Hindlimb muscle (tissue), 1 donor: Measurements from ENCODE around the gene RGS1. TPM values are rescaled to one million over a fixed set of nuclear protein-coding genes. Genes with fewer than 3 reads are reported as not detected.
"Not testable (repeated sequence)": the region's sequence is repeated elsewhere in the genome, so short reads cannot be mapped to it uniquely, and the experiment has no call there.

Experiments used
- DNase-seq: peaks from one replicate; pipeline ENCODE4 v3.0.0-alpha.2; 2013
- polyA plus RNA-seq: library from polyadenylated mRNA; unstranded; fragments of 120-200 nt; gene quantifications from one replicate; pipeline ENCODE4 v1.2.1, GENCODE V29; 2013; ENCODE audit not compliant: insufficient read length

Gene RGS1, protein sequence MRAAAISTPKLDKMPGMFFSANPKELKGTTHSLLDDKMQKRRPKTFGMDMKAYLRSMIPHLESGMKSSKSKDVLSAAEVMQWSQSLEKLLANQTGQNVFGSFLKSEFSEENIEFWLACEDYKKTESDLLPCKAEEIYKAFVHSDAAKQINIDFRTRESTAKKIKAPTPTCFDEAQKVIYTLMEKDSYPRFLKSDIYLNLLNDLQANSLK
- polyA plus RNA-seq = 11.9 TPM

DNA sequence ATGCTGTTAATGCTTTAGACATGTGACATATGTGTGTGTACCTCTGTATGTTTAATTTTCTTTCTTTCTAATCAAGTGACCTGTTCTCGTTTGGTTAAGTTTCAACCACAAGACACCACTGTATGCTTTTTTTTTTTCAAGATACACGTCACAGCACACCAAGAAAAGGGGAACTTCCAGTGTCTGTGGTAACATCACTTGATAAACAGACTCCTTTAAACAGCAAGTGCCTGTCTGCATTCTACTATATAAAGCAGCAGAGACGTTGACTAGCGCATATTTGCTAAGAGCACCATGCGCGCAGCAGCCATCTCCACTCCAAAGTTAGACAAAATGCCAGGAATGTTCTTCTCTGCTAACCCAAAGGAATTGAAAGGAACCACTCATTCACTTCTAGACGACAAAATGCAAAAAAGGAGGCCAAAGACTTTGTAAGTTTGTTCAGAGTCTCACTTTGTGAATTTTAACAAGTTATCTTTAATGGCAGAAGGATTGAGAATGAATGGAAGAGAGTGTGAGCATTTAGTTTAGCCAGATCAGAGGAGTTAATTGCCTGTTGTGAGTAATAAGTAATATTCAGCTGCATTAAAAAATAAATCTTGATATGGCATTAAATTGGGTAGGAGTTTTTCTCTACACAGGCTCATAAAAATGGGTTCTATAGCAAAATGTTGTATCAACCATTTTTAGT lies at the start of gene RGS1:
Gene RGS1 (plus strand): TSS at position 275 of the 691 bp plus-strand sequence. CDS start 20 bp downstream, at position 295.
- DNase-seq = no peak

DNA sequence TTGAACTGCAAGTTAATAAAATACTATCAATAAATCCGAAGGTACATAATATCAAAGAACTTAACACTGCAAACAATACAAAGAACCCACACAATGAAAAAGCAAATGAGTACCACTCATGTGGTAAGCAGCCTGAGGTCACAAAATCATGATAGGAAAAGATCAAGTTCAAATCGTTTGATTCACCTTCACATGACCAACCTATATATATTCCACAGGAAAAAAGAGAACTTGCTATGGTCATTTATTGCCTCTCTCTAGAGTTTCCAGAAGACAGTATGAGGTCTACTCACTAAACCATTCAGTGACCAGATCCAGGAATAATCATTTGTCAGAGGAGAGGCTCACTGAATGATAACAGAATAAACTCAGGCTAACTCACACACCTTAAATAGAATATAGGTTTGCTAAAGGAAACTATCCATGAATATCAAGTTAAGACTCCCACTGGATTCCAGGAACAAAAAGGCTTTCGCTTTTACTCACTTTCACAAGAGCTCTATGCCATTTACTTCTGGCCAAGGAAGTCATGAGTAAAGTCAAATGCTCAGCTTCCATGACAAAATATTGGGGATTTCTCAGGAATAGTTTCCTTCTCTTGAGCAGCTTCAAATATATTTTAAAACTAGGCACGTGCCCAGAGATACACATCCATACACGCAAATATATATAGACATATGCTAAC lies 48.3 kb upstream of the RGS1 start:
- DNase-seq = no peak

DNA sequence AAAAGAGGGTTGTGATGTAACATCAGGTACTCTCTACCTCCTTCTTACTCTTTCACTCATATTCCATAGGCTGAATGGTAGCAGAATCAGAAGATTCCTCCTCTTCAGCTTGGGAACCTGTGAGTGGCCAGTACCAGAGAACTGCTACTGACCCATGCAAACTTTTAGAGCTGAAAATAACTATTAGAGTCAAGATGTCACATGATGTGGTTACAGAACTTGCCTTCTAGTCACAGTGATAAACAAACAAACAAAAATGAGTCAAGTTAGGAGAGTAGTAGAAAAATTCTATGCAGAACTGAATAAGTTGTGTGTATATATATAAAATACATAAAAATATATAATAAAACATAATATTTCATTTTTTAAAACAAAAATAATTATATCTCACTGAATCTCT lies 47.6 kb upstream of the RGS1 start:
- no peak for DNase-seq

DNA sequence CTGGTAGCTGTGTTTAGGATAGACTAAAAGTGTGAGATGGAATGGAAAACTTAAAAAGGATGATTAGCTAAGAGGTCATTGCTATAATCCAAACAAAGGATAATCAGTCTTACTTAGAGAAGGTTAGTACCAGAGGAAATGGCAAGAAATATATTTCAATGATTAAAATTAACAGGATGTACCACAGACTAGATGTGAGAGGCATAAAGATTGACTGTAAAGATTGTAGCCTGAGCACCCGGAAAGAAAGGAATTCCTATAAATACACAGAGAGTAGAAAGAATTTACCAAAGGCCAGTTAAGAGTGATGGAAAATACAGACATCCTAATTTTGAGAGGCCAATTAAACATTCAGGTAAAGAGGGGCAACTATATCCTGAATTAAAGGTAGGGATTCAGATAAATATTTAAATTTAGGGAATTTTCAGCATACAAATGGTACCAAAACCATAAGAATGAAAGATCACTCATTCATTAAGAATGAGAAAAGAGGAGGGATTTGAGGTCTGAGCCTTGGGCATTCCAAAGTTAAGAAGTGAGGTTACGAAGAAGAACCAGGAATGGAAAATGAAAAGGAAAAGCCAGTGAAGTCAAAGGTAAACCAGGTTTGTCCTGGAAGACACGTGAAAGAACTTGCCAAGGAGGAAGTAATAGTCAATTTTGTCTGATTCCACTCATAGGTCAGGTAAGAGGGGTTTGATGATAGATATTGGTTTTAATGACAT lies 46.4 kb upstream of the RGS1 start:
- no peak for DNase-seq

DNA sequence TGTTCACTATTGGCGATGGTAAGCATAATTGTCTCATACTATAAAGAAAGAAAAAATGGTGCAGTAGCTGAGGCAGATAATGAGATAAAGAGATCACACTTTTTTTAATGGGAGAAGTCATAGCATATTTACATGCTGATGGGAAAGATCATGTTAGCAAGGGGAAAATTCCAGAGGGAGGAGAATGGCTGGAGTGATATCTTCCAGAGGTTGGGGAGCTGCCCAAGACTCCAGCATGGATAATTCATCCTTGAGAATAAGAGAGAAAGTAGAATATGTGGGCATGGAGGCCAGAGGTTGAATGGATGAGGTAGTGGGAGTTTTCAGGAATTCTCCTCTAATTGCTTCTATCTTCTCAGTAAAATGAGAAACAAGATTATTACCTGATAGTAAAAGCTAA lies 45.8 kb upstream of the RGS1 start:
- no peak for DNase-seq

DNA sequence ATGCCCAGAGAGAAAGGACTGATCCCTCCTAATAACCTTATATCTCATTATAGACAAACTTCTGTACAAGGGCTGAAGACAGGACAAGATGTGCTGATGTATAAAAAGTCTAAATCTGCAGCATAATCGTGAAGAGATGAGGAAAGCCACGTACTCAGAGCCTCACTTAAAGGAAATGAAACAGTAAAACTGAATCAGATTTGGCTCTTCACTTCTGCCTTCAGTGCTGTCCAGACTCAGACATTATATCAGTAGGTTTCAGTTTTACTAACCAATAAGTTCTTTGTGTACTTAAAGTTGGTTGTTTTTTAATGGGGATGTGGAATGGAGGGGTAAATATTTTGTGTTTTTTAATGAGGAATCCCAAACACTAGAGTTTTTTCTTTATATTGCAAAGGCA lies 45.3 kb upstream of the RGS1 start:
- DNase-seq = no peak

DNA sequence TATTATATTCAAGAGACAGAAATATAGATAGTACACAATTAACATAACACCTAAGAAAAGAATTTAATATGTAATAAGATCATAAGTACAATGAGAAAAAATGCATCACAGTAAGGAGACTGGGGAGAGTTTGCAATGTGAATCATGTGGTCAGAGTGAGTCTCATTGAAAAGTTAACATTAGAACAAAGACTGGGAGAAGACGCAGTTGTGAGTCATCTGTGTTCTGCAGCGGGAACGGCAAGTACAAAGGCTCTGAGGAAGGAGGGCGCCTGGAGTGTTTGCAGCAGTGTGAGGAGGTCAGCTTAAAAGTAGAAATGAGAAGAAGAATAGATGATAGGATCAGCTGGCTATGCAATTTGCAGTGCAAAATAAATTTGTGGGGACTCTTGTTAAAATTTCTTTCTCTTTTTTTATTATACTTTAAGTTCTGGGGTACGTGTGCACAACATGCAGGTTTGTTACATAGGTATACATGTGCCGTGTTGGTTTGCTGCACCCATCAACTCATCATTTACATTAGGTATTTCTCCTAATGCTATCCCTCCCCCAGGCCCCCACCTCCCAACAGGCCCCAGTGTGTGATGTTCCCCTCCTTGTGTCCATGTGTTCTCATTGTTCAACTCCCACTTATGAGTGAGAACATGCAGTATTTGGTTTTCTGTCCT lies 44.4 kb upstream of the RGS1 start:
- DNase-seq = not testable (repeated sequence)

DNA sequence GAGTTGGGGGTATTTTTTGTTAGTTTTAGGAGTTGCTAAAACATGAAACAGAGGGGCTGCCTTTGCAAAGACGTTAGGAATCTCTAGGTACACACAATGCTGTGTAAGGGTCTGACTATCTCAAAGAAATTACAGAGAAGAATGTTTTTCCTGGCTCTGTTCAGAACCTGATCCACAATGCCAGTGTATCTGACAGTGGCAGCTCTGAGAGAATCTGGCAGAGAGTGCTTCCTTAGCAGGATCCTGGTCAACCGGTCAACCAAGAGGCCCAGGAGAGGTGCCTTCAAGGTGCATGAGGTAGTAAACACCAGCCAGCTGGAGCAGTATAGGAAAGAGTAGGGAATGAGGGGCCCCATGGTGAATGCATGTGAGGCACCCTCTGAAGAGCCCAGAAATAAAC lies 40.9 kb upstream of the RGS1 start:
- no peak for DNase-seq

DNA sequence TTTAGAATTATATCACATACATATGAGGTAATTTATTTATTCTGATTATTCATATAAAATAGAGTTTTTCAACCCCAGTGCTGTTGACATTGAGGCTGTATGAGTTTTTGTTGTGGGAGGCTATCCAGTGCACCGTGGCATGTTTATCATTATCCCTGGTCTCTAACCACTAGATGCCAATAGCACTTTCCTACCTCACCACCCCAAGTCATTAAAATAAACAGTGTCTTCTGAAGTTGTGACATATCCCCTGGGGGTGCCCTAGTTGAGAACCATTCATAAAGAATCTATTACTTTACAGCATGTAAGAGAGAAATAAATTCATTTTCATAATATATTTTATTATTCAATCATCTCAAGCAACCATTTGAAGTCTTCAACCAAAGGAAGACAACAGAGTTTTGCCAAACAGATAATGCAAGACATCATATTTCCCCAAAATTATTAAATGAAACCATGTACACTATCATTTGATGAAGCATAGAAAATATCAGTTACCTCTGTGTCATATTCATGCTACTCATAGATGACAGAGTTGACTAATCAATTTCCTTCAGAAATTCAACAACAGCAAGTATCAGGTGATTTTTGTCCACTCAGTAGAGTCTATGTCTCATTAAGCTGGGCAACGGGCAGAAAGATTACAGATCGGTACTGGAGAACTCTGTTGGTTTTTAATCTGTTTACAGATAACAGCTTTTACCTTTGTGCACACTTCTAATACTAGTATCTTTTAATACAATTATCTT lies 39.5 kb upstream of the RGS1 start:
- DNase-seq = no peak

DNA sequence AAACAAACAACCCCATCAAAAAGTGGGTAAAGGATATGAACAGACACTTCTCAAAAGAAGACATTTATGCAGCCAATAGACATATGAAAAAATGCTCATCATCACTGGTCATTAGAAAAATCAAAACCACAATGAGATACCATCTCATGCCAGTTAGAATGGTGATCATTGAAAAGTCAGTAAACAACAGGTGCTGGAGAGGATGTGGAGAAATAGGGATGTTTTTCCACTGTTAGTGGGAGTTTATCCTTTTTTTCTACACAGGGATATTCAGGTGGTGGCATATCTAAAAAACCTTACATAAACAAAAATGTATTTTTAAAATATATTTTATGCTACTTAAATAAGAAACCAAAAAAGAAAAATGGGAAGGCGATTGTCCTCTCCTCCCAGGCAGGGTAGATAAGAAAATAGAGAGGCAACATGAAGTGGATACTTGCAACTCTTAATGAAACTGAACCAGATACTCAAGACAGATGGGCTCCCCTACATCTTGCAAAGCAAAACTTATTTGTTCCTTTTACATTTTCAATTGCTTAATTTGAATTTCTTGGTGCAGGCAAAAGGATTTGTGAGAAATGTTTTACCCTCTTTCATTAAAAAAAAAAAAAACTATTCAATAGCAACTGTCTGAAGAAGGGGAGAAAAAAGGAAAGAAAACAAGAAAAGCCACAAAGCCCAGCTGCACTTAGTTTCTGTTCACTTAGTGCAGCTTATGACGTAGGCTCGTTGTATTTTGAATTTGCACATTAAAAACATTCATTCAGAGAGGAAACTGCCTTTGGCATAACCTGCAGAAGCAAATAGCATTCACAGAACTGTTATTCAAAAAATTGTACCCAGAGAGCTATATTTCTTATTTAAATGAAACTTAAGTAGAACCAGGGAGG lies 36.9 kb upstream of the RGS1 start:
- peak; percentile 75 for DNase-seq

DNA sequence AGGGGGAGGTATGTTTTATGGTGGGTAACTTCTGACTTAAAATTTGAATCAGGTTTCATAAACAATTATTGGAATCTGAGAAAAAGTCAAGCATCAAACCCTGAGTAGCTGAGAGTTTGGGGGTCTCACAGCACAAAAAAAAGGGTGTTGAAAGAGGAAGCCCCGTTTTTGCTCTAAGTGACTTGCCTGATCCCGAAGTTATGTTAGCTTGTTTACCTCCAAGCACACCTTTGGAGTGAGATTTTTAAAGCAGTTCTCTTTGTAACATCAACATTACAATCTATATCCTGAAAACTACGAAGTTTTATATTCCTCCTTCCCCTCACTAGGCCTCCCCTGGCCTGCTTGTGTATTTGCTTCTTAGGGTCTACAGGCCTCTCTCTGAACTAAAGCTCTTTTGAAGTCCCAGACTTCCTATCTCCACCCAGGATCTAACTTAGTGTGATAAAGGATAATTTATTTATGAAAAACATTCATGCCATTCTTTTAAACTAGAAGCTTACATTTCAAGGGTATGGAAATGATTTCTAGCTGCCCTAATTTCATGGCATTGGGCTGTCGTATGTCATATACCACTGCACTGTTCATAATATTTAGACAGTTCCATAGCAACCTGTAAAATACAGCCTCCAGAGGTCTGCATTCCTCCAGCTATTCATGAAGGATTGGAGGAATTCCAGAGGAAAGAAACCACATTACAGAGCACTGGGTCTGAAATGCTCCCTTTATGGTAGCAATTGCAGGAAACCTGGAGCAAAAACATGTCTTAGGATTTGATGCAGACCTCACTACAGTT lies 36.1 kb upstream of the RGS1 start:
- peak; percentile 86 for DNase-seq

DNA sequence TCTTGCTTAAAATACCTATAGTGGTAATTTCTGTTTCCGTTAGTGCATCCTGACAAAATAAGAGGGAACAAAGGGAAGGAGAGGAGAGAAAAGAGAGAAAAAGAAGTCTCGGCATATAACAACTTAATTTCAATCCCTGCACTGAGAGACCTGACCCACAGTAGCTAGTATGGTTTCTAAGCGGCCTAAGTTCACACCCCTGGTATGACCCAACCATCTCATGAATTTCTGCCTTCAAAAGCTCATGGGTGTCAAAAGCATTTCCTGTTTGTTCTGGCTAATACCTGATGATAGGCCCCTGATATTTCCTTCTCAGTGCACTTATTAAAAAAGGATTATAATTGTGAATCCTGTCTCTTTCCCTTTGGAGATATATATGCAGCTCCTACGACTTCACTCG lies 32.1 kb upstream of the RGS1 start:
- no peak for DNase-seq

DNA sequence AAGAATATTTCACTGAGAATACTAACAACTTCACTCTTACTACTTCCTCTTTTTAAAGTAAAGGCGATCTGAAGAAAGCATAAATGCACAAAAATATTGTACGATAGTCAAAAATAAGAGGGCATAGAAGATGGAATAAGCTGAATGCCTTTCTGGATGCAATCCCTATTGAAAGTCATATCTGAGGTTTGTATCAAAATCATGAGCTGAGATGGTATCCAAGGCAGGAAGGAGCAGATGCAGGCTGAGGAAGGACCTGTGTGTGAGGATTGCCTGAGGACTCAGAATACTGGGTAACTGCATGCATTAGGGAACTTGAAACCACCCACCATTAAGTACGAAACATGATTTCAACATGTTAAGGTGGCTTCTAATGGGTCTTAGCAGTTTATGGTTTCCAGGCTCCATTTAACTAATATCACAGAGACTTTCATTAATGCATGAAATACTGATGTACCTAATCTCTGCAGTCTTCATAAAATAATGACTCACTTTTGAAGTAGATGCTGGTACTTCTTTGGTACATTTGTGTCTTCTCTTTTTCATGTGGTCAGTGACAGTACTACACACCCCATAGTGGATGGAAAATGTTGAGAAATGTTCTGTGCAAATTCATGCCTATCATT lies 29.6 kb upstream of the RGS1 start:
- DNase-seq = no peak

DNA sequence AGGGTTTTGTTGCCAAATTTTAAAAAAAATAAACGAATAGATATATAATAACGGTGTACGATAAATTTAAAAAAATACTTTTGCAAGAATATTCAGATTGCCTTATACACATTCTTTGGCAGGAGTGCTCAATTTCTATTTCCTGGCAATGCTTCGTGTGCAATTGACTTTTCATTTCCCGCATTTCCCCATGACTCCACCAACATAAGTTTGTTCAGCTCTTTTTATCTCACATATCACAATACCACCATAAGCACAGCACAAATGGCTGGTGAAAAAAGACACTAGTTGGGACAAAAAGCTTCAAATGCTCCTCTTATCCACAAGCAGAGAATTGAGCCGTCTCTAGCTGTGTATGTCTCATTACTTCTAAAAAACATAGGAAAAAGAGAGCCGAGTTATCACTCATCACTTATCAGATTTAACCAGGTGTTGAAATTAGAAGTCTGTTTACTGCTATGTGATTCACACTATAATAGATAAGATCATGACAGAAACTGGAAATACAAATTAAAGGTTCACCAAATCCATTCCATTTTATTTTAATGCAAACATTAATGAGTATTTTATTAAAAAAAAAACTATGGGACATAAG lies 28.9 kb upstream of the RGS1 start:
- DNase-seq = peak; percentile 29

DNA sequence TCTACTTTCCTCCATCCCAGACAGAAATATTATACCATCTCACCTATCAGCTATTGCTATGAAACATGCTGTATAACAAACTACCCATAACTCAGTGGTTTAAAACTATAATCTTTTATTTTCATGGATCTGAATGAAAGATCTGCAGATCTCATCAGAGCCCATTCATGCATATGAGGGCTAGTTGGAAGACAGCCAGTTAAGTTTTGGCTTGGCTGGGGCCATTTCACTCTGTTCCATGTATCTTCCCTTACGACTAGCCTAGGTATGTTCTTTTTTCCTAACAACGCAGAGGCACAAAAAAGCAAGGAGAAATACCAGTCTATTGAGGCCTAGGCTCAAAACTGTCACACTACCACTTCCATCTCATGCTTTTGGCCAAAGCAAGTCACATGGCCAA lies 28.1 kb upstream of the RGS1 start:
- peak; percentile 31 for DNase-seq

DNA sequence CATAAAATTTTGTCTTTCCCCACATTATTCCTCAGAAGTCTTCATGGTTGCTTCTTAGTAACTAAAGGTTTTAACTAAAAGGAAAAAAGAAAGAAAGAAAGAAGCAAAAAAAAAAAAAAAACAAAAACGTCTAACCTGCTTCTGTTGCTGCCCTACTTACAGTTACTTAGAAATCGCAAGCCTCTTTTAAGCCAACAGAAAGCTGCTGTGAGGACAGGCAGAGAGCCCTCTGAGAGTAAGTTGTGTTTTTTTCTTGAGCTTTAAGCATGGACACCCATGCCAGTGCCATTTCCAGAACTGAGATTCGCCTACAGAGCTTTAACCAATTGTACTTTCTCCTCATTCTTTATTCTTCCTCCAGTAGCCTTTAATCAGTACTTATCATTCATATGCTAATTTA lies 25.6 kb upstream of the RGS1 start:
- no peak for DNase-seq

DNA sequence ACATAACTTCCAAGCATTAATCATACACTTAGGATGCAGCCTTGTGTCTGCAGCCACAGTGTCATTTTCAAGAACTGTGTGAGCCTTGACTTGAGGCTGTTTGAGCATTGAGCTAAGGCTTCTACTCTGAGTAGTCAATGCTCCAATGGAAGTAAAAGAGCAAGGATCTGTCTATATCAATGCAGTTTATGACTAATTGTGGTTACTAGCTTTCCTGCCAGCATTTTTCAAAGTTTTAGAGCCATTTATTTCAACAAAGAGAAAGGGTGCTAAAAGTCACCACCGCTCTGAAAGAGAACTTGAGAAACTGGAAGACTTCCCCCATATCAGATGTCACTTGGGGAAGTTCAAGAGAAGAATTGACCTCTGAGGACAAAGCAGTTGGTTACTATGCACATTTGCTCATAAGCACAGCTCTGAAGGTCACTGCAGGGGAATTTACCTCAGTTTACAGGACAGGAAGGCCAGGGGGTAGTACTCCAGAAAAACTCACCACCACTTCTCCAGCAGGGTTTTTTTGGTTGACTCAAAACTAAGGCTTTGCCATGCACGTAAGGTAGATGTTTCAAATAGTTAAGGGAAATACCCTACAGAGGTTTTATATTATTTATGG lies 24.5 kb upstream of the RGS1 start:
- DNase-seq = no peak

DNA sequence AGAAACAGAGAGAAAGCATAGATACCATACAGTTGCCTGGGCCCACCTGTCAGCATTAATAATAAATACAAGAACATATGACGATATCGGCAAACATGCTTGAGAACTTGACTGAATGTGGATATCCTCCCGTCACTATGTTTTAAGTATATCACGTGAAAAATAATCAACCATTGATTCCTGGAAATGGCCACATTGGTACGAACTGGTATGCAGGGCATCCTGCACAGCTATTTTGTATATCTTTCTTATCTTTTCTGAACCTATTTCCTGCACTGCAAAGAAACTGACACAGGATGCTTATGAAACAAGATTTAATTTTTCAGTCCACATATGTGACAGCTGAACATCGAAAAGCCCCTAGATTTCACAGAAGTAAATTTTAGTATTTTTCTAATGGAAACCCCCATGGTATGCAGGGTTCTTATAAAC lies 22.8 kb upstream of the RGS1 start:
- DNase-seq = no peak

DNA sequence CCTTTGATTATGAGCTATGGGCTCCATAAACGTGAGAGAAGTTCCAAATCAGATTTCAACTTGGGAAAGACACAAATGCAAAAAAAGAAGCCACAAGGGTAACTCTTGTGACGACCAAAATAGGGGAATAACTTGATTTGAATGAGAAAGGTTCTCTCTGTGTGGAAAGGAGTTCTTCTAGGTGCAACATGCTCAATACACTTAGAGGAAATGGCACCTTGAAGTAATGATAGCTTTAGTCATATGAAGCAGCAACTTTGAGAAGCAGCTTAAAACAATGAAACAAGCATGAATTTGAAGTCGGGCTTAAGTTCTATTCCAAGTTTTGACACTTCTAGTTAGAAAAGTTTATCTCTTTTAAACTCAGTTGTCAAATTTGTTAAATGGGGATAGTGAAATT lies 21.8 kb upstream of the RGS1 start:
- no peak for DNase-seq
